Subcutaneous abdominal adipose tissue (tissue), 5 donors: ENCODE data around the gene TRMT61A.
A peak's percentile ranks its signal among the peaks of the same experiment; 100 is the strongest.

ENCODE experiments used
- H3K27ac ChIP-seq: one replicate; pipeline ENCODE4 v1.7.0; 2013; ENCODE audit warnings: low read depth, mild to moderate bottlenecking, inconsistent platforms, low read length, moderate library complexity
- H3K27me3 ChIP-seq, 5 donors: one replicate each; pipeline ENCODE4 v1.7.0; 2013; ENCODE audit warnings: low read length in 5 of 5, inconsistent platforms in 1 of 5; ENCODE audit not compliant: control insufficient read depth in 5 of 5, insufficient read depth in 4 of 5
- H3K36me3 ChIP-seq, 5 donors: one replicate each; pipeline ENCODE4 v1.7.0; 2013; ENCODE audit warnings: low read length in 5 of 5; ENCODE audit not compliant: control insufficient read depth in 5 of 5, insufficient read depth in 5 of 5
- H3K4me1 ChIP-seq, 5 donors: one replicate each; pipeline ENCODE4 v1.7.0; 2013; ENCODE audit warnings: low read length in 5 of 5, mild to moderate bottlenecking in 3 of 5, moderate library complexity in 1 of 5; ENCODE audit not compliant: control insufficient read depth in 5 of 5, insufficient read depth in 5 of 5
- H3K4me3 ChIP-seq, 5 donors: one replicate each; pipeline ENCODE4 v1.7.0; 2013; ENCODE audit warnings: low read length in 5 of 5, low read depth in 1 of 5
- H3K9ac ChIP-seq, 5 donors: one replicate each; pipeline ENCODE4 v1.7.0; 2013; ENCODE audit warnings: low read length in 5 of 5, mild to moderate bottlenecking in 4 of 5, moderate library complexity in 3 of 5
- H3K9me3 ChIP-seq, 5 donors: one replicate each; pipeline ENCODE4 v1.7.0; 2013; ENCODE audit warnings: low read length in 5 of 5; ENCODE audit not compliant: control insufficient read depth in 5 of 5
- donor health status: healthy.
- donor health status: healthy.
- donor health status: healthy.
- donor health status: healthy.
- donor health status: healthy.

The TRMT61A gene

GRCh38 chr14:103541709-103542604 is 13.0 kb downstream of the TRMT61A start:
- Histone ChIP-seq H3K36me3 (no peaks in the 10 kb centered on the region), H3K9me3 (no peaks in the 10 kb centered on the region), H3K4me3 (peak overlapping the region in 1 of 5 donors; percentile 38), H3K27me3 (peaks cover 0 to 4% (median 0%) of the 10 kb centered on the region in 5 donors), H3K9ac (peak overlapping the region in 2 of 5 donors; percentile 6 to 20), H3K27ac (peak overlapping the region; percentile 65), H3K4me1 (peaks cover 4 to 70% (median 65%) of the 10 kb centered on the region in 5 donors)

- Histone ChIP-seq H3K4me1 (peaks cover 4 to 70% (median 65%) of the 10 kb centered on the region in 5 donors), H3K4me3 (peak overlapping the region in 1 of 5 donors; percentile 38), H3K9me3 (no peaks in the 10 kb centered on the region), H3K9ac (peak overlapping the region in 1 of 5 donors; percentile 7), H3K27ac (peak overlapping the region; percentile 65), H3K27me3 (peaks cover 0 to 4% (median 0%) of the 10 kb centered on the region in 5 donors), H3K36me3 (no peaks in the 10 kb centered on the region)
These were observed 13.7 kb downstream of the TRMT61A start for GRCh38 chr14:103542605-103543088.

- Histone ChIP-seq H3K27ac (peak overlapping the region; percentile 65), H3K36me3 (no peaks in the 10 kb centered on the region), H3K9me3 (no peaks in the 10 kb centered on the region), H3K27me3 (peaks cover 0 to 4% (median 0%) of the 10 kb centered on the region in 5 donors), H3K4me3 (no peak overlapping the region), H3K9ac (no peak overlapping the region), H3K4me1 (peaks cover 4 to 70% (median 65%) of the 10 kb centered on the region in 5 donors)
These were observed 14.1 kb downstream of the TRMT61A start for GRCh38 chr14:103543140-103543539.

- Histone ChIP-seq H3K9me3 (no peaks in the 10 kb centered on the region), H3K4me1 (peaks cover 4 to 63% (median 58%) of the 10 kb centered on the region in 5 donors), H3K9ac (no peak overlapping the region), H3K27ac (no peak overlapping the region), H3K36me3 (peaks cover 0 to 2% (median 0%) of the 10 kb centered on the region in 5 donors), H3K27me3 (peaks cover 0 to 4% (median 0%) of the 10 kb centered on the region in 5 donors), H3K4me3 (no peak overlapping the region)
These were observed 14.9 kb downstream of the TRMT61A start for GRCh38 chr14:103543721-103544387.

- no peak overlapping the region for H3K27ac ChIP-seq
- no peak overlapping the region for H3K4me3 ChIP-seq
- H3K9me3 ChIP-seq: no peaks in the 10 kb centered on the region
- no peak overlapping the region for H3K9ac ChIP-seq
- peaks cover 4 to 63% (median 55%) of the 10 kb centered on the region in 5 donors for H3K4me1 ChIP-seq
- H3K27me3 ChIP-seq: no peaks in the 10 kb centered on the region
- H3K36me3 ChIP-seq: peaks cover 0 to 2% (median 0%) of the 10 kb centered on the region in 5 donors
These were observed 15.6 kb downstream of the TRMT61A start for GRCh38 chr14:103544388-103545218.

- H3K36me3 ChIP-seq: peaks cover 0 to 2% (median 0%) of the 10 kb centered on the region in 5 donors
- H3K4me1 ChIP-seq: peaks cover 4 to 63% (median 59%) of the 10 kb centered on the region in 5 donors
- no peaks in the 10 kb centered on the region for H3K27me3 ChIP-seq
- H3K27ac ChIP-seq: no peak overlapping the region
- H3K9ac ChIP-seq: no peak overlapping the region
- no peaks in the 10 kb centered on the region for H3K9me3 ChIP-seq
- H3K4me3 ChIP-seq: no peak overlapping the region
These were observed 16.4 kb downstream of the TRMT61A start for GRCh38 chr14:103545219-103545914.

- H3K4me1 ChIP-seq: peaks cover 4 to 63% (median 59%) of the 10 kb centered on the region in 5 donors
- no peak overlapping the region for H3K9ac ChIP-seq
These were observed 17.1 kb downstream of the TRMT61A start for GRCh38 chr14:103545915-103546651.

GRCh38 chr14:103546652-103547454 is 17.9 kb downstream of the TRMT61A start:
- Histone ChIP-seq H3K4me3 (no peak overlapping the region), H3K9me3 (no peaks in the 10 kb centered on the region), H3K27ac (no peak overlapping the region), H3K36me3 (peaks cover 0 to 2% (median 0%) of the 10 kb centered on the region in 5 donors), H3K4me1 (peaks cover 7 to 63% (median 59%) of the 10 kb centered on the region in 5 donors), H3K9ac (no peak overlapping the region), H3K27me3 (no peaks in the 10 kb centered on the region)

More at GRCh38 chr14:103545915-103546651, 17.1 kb downstream of the TRMT61A start:
- Histone ChIP-seq H3K27me3 (no peaks in the 10 kb centered on the region), H3K9me3 (no peaks in the 10 kb centered on the region), H3K27ac (no peak overlapping the region), H3K36me3 (peaks cover 0 to 2% (median 0%) of the 10 kb centered on the region in 5 donors), H3K4me3 (no peak overlapping the region)
